HepG2 (cell line): ENCODE measurements around the gene F12. TPM values are rescaled to one million over a fixed set of nuclear protein-coding genes. Genes with fewer than 3 reads are reported as not detected.

Source experiments
- AGO2 ChIP-seq: fragments of 200-400 bp; formaldehyde crosslinking; optimal IDR thresholded peaks from 2 replicates; pipeline ENCODE3; 2017; ENCODE audit warnings: mild to moderate bottlenecking, low read depth, low read length, moderate library complexity
- GABPA ChIP-seq, 2 experiments: IDR thresholded peaks; 2 replicates each; pipeline ENCODE4 v1.6.1; 2011 to 2016; ENCODE audit warnings: low read depth in 2 of 2, low read length in 1 of 2, missing biosample characterization in 1 of 2, missing genetic modification characterization in 1 of 2
- GATA4 ChIP-seq: sonication (generic); IDR thresholded peaks from 2 replicates; pipeline ENCODE4 v1.6.1; 2016; ENCODE audit warnings: antibody characterized with exemption, low read depth, borderline replicate concordance
- GATAD2A ChIP-seq: IDR thresholded peaks from 2 replicates; pipeline ENCODE4 v1.6.1; 2016
- KDM2A ChIP-seq: sonication (generic); formaldehyde crosslinking; IDR thresholded peaks from 2 replicates; pipeline ENCODE4 v1.4.0; 2020; ENCODE audit warnings: low read depth, missing genetic modification reagents, borderline replicate concordance
- MAFK ChIP-seq, 2 experiments: IDR thresholded peaks in 1 of 2; conservative IDR thresholded peaks in 1 of 2; 2 replicates each; pipeline ENCODE4 v1.6.1; 2011; ENCODE audit warnings: improper control_type of control experiment in 2 of 2, low read length in 2 of 2
- MEF2D ChIP-seq: sonication (generic); formaldehyde crosslinking; IDR thresholded peaks from 2 replicates; pipeline ENCODE4 v1.5.1; 2020; ENCODE audit warnings: mild to moderate bottlenecking, missing genetic modification reagents
- MEIS1 ChIP-seq: sonication (generic); formaldehyde crosslinking; IDR thresholded peaks from 2 replicates; pipeline ENCODE4 v1.9.0; 2021; ENCODE audit warnings: mild to moderate bottlenecking, missing genetic modification reagents, moderate library complexity, borderline replicate concordance
- POGZ ChIP-seq: sonication (generic); formaldehyde crosslinking; IDR thresholded peaks from 2 replicates; pipeline ENCODE4 v1.4.0; 2020; ENCODE audit warnings: mild to moderate bottlenecking, missing genetic modification reagents
- RAD21 ChIP-seq: fragments of 450-650 bp; formaldehyde crosslinking; IDR thresholded peaks from 2 replicates; pipeline ENCODE4 v1.5.0; 2020; ENCODE audit warnings: mild to moderate bottlenecking
- RBAK ChIP-seq: sonication (generic); formaldehyde crosslinking; IDR thresholded peaks from 2 replicates; pipeline ENCODE4 v1.5.1; 2020; ENCODE audit warnings: mild to moderate bottlenecking, missing genetic modification reagents
- SOX5 ChIP-seq: IDR thresholded peaks from 2 replicates; pipeline ENCODE4 v1.6.1; 2016; ENCODE audit warnings: borderline replicate concordance
- ZFX ChIP-seq: sonication (generic); formaldehyde crosslinking; IDR thresholded peaks from 2 replicates; pipeline ENCODE4 v1.4.0; 2020; ENCODE audit warnings: mild to moderate bottlenecking, low read depth, missing genetic modification reagents, moderate library complexity
- ZNF383 ChIP-seq: sonication (generic); formaldehyde crosslinking; IDR thresholded peaks from 2 replicates; pipeline ENCODE4 v1.4.0; 2020; ENCODE audit warnings: missing genetic modification reagents, mild to moderate bottlenecking, borderline replicate concordance
- ZNF501 ChIP-seq: sonication (generic); formaldehyde crosslinking; IDR thresholded peaks from 2 replicates; pipeline ENCODE4 v1.5.1; 2020; ENCODE audit warnings: mild to moderate bottlenecking, moderate library complexity, missing genetic modification reagents
- ZNF788 ChIP-seq: sonication (generic); formaldehyde crosslinking; IDR thresholded peaks from 2 replicates; pipeline ENCODE4 v1.5.0; 2020; ENCODE audit warnings: mild to moderate bottlenecking, missing genetic modification reagents, borderline replicate concordance
- ZSCAN12 ChIP-seq: sonication (generic); formaldehyde crosslinking; IDR thresholded peaks from 2 replicates; pipeline ENCODE4 v1.9.0; 2021; ENCODE audit warnings: mild to moderate bottlenecking, missing genetic modification reagents
- polyA plus RNA-seq, 8 experiments: library from polyadenylated mRNA; depleted of rRNA in 3 of 8; stranded (reverse) in 7 of 8; unstranded in 1 of 8; fragments of >200 nt; fragmentation: Illumina TruSeq in 4 of 8; extraction: Trizol in 4 of 8; gene quantifications; 2 replicates each; pipeline versions ENCODE4 v1.2.1 to v1.2.3, GENCODE V29; 2011 to 2016; ENCODE audit warnings: low read depth in 4 of 8, missing spikeins in 1 of 8, mixed read lengths in 1 of 8; ENCODE audit not compliant: insufficient read depth in 1 of 8
- total RNA-seq, 5 experiments: library from RNA; depleted of rRNA; stranded (reverse); fragments of >200 nt; fragmentation: Illumina TruSeq; extraction: Trizol; gene quantifications; 2 replicates each; pipeline ENCODE4 v1.2.3, GENCODE V29; 2016; ENCODE audit warnings: low read depth in 1 of 5
- TF ChIP-seq, protein P1 (sequence below): IDR thresholded peaks from 2 replicates; pipeline ENCODE4 v1.4.0; 2020; ENCODE audit warnings: mild to moderate bottlenecking, missing genetic modification reagents
- TF ChIP-seq, protein P2 (sequence below): sonication (generic); formaldehyde crosslinking; IDR thresholded peaks from 2 replicates; pipeline ENCODE4 v1.4.0; 2020; ENCODE audit warnings: missing genetic modification reagents, borderline replicate concordance
- TF ChIP-seq, protein P3 (sequence below): sonication (generic); formaldehyde crosslinking; conservative IDR thresholded peaks from 2 replicates; pipeline ENCODE4 v1.4.0; 2020; ENCODE audit warnings: missing genetic modification reagents

The F12 gene
- total and polyA plus RNA-seq, 2 of the 13 experiments (the other 11 are each of a cell fraction or from before 2014, with no cell fraction given), result 2.5 to 3.0 TPM

DNA sequence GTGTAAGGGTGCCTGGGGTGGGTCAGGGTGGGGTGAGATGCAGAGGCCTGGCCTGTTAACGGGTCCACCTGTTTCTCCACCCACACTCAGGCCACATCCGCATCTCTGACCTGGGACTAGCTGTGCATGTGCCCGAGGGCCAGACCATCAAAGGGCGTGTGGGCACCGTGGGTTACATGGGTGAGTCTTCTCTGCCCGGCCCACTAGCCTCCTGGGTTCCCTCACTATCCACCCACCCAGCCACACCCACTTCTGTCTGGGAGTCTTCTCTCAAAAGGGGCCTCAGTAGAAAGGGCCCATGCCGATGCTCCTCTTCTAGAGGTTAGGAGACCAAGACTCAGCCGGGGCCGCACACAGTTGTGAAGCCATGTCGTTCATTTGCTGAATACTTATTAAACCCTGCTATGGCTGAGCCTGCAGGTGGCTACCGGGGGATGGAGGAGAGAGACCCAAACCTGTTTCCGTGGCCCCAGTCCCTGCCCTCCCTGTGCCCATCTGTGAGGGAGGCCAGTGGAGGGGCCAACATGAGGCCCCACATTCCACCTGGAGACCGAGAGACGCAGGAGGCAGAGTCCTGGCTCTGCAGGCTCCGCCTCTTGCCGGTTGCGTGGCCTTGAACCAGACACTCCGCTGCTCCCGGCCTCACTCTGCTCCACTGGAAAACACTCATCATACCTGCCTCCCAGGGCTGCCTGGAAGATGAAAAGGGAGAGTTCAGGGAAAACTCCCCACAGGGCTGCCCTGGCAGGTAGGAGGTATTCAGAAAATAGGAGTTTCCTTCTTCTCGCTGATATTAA lies 25.8 kb upstream of the F12 start (continued):
- TF ChIP-seq, protein P1, sequence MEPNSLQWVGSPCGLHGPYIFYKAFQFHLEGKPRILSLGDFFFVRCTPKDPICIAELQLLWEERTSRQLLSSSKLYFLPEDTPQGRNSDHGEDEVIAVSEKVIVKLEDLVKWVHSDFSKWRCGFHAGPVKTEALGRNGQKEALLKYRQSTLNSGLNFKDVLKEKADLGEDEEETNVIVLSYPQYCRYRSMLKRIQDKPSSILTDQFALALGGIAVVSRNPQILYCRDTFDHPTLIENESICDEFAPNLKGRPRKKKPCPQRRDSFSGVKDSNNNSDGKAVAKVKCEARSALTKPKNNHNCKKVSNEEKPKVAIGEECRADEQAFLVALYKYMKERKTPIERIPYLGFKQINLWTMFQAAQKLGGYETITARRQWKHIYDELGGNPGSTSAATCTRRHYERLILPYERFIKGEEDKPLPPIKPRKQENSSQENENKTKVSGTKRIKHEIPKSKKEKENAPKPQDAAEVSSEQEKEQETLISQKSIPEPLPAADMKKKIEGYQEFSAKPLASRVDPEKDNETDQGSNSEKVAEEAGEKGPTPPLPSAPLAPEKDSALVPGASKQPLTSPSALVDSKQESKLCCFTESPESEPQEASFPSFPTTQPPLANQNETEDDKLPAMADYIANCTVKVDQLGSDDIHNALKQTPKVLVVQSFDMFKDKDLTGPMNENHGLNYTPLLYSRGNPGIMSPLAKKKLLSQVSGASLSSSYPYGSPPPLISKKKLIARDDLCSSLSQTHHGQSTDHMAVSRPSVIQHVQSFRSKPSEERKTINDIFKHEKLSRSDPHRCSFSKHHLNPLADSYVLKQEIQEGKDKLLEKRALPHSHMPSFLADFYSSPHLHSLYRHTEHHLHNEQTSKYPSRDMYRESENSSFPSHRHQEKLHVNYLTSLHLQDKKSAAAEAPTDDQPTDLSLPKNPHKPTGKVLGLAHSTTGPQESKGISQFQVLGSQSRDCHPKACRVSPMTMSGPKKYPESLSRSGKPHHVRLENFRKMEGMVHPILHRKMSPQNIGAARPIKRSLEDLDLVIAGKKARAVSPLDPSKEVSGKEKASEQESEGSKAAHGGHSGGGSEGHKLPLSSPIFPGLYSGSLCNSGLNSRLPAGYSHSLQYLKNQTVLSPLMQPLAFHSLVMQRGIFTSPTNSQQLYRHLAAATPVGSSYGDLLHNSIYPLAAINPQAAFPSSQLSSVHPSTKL, result peak; percentile 20; the same call in 1 of the 2 replicates
- peak; percentile 53; the same call in 1 of the 2 replicates for TF ChIP-seq ZFX (CRISPR knock-in tag)
- peak; percentile 52; the same call in 1 of the 2 replicates for TF ChIP-seq POGZ (CRISPR knock-in tag)
- TF ChIP-seq ZNF501 (CRISPR knock-in tag), result peak; percentile 66
- 0 out of 2 replicates have a peak, but pooled peaks have one; percentile 13 for TF ChIP-seq GATA4
- TF ChIP-seq MEIS1 (CRISPR knock-in tag), result peak; percentile 80; the same call in 1 of the 2 replicates
- TF ChIP-seq RBAK (CRISPR knock-in tag), result no peak
- TF ChIP-seq MEF2D (CRISPR knock-in tag), result 0 out of 2 replicates have a peak, but pooled peaks have one; percentile 14
- peak; percentile 52 for TF ChIP-seq GATAD2A
- TF ChIP-seq SOX5 (CRISPR knock-in tag), result 0 out of 2 replicates have a peak, but pooled peaks have one; percentile 11
- TF ChIP-seq GABPA (IDR thresholded peaks at IDR 0.05; ENCODE audit: low read depth, low read length), result no peak
- TF ChIP-seq GABPA (CRISPR knock-in tag; IDR thresholded peaks at IDR 0.05; ENCODE audit: low read depth), result 0 out of 2 replicates have a peak, but pooled peaks have one; percentile 12
- no peak for TF ChIP-seq ZSCAN12 (CRISPR knock-in tag)
- TF ChIP-seq RAD21 (CRISPR knock-in tag), result 0 out of 2 replicates have a peak, but pooled peaks have one; percentile 7
- TF ChIP-seq AGO2, result peak; percentile 77
- TF ChIP-seq ZNF383, result no peak
- no peak for TF ChIP-seq KDM2A (CRISPR knock-in tag)
- TF ChIP-seq, protein P2, sequence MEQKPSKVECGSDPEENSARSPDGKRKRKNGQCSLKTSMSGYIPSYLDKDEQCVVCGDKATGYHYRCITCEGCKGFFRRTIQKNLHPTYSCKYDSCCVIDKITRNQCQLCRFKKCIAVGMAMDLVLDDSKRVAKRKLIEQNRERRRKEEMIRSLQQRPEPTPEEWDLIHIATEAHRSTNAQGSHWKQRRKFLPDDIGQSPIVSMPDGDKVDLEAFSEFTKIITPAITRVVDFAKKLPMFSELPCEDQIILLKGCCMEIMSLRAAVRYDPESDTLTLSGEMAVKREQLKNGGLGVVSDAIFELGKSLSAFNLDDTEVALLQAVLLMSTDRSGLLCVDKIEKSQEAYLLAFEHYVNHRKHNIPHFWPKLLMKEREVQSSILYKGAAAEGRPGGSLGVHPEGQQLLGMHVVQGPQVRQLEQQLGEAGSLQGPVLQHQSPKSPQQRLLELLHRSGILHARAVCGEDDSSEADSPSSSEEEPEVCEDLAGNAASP (CRISPR knock-in tag), result no peak
- 0 out of 2 replicates have a peak, but pooled peaks have one; percentile 25 for TF ChIP-seq ZNF788 (CRISPR knock-in tag)
- TF ChIP-seq, protein P3, sequence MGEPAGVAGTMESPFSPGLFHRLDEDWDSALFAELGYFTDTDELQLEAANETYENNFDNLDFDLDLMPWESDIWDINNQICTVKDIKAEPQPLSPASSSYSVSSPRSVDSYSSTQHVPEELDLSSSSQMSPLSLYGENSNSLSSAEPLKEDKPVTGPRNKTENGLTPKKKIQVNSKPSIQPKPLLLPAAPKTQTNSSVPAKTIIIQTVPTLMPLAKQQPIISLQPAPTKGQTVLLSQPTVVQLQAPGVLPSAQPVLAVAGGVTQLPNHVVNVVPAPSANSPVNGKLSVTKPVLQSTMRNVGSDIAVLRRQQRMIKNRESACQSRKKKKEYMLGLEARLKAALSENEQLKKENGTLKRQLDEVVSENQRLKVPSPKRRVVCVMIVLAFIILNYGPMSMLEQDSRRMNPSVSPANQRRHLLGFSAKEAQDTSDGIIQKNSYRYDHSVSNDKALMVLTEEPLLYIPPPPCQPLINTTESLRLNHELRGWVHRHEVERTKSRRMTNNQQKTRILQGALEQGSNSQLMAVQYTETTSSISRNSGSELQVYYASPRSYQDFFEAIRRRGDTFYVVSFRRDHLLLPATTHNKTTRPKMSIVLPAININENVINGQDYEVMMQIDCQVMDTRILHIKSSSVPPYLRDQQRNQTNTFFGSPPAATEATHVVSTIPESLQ (CRISPR knock-in tag), result no peak
- no peak for TF ChIP-seq MAFK (conservative IDR thresholded peaks at IDR 0.05 in 1 of 2, IDR thresholded peaks at IDR 0.05 in 1 of 2; ENCODE audit: low read length in 2 of 2)
